SK-N-SH (cell line): ENCODE results near the gene OLR1. TPM values are rescaled to one million over a fixed set of nuclear protein-coding genes. Genes with fewer than 3 reads are reported as not detected.
"Not testable (repeated sequence)": the region's sequence is repeated elsewhere in the genome, so short reads cannot be mapped to it uniquely, and the experiment has no call there.

Source experiments
- CTCF ChIA-PET: fragments of 300-600, 350-600 bp; formaldehyde crosslinking; extraction: SDS; loops from one replicate; lab custom pipeline; 2021; lab: Yijun Ruan, JAX
- POLR2A ChIA-PET: fragments of 350-600 bp; sonication (Branson Sonifier 250); formaldehyde crosslinking; extraction: SDS; loops from one replicate; lab custom pipeline; 2020; ENCODE audit warnings: antibody characterized with exemption, inconsistent platforms; lab: Yijun Ruan, JAX
- DNase-seq: peaks from one replicate; pipeline ENCODE4 v3.0.0; 2012
- H2AFZ ChIP-seq: fragments of 200-600 bp; sonication (generic); 2 replicates; pipeline ENCODE4 v1.8.1; 2016; ENCODE audit warnings: antibody characterized with exemption, mild to moderate bottlenecking, low read depth
- H3F3A ChIP-seq: fragments of 200-600 bp; sonication (generic); replicated peaks from 2 replicates; pipeline ENCODE3; 2016; ENCODE audit warnings: antibody characterized with exemption, mild to moderate bottlenecking; ENCODE audit not compliant: insufficient read depth
- H3K27ac ChIP-seq, 2 experiments: fragments of 200-500 bp in 1 of 2; fragments of 200-600 bp in 1 of 2; sonication (Bioruptor generic) in 1 of 2; sonication (generic), shearing (Covaris generic) in 1 of 2; 2 replicates each; pipeline versions ENCODE4 v1.5.1 to v1.6.1; 2014 to 2016; ENCODE audit warnings: low read depth in 2 of 2, inconsistent platforms in 1 of 2, low read length in 1 of 2, mild to moderate bottlenecking in 1 of 2, mixed read lengths in 1 of 2
- H3K27me3 ChIP-seq: fragments of 200-600 bp; sonication (generic), shearing (Covaris generic); 2 replicates; pipeline ENCODE4 v1.6.1; 2016; ENCODE audit warnings: mixed run types; ENCODE audit not compliant: insufficient read depth
- H3K36me3 ChIP-seq, 2 experiments: fragments of 200-500 bp in 1 of 2; fragments of 200-600 bp in 1 of 2; sonication (Bioruptor generic) in 1 of 2; sonication (generic) in 1 of 2; replicated peaks in 1 of 2; 2 replicates each; pipeline versions ENCODE3 to v1.5.1; 2014 to 2016; ENCODE audit warnings: low read length in 1 of 2, mild to moderate bottlenecking in 1 of 2; ENCODE audit not compliant: insufficient read depth in 2 of 2, control insufficient read depth in 1 of 2
- H3K4me1 ChIP-seq, 2 experiments: fragments of 200-500 bp in 1 of 2; fragments of 200-600 bp in 1 of 2; sonication (Bioruptor generic) in 1 of 2; sonication (generic), shearing (Covaris generic) in 1 of 2; 2 replicates each; pipeline versions ENCODE4 v1.5.1 to v1.6.1; 2014 to 2016; ENCODE audit warnings: low read depth in 1 of 2, low read length in 1 of 2, mixed run types in 1 of 2; ENCODE audit not compliant: insufficient read depth in 2 of 2, control insufficient read depth in 1 of 2
- H3K4me2 ChIP-seq: fragments of 200-600 bp; sonication (generic), shearing (Covaris generic); 2 replicates; pipeline ENCODE4 v1.6.1; 2017; ENCODE audit warnings: mixed run types
- H3K4me3 ChIP-seq, 2 experiments: fragments of 200-500 bp in 1 of 2; fragments of 200-600 bp in 1 of 2; sonication (Bioruptor generic) in 1 of 2; sonication (generic), shearing (Covaris generic) in 1 of 2; 2 replicates each; pipeline versions ENCODE4 v1.5.1 to v1.8.1; 2014 to 2016; ENCODE audit warnings: low read depth in 2 of 2, inconsistent platforms in 1 of 2, low read length in 1 of 2, mild to moderate bottlenecking in 1 of 2, mixed read lengths in 1 of 2, moderate library complexity in 1 of 2
- H3K79me2 ChIP-seq: fragments of 200-600 bp; sonication (generic); 2 replicates; pipeline ENCODE4 v1.8.1; 2017; ENCODE audit warnings: mild to moderate bottlenecking; ENCODE audit not compliant: insufficient read depth
- H3K9ac ChIP-seq: fragments of 200-600 bp; sonication (generic); 2 replicates; pipeline ENCODE4 v1.6.1; 2017; ENCODE audit warnings: mixed run types
- H3K9me2 ChIP-seq: fragments of 200-600 bp; sonication (generic); 2 replicates; pipeline ENCODE4 v1.6.1; 2017; ENCODE audit warnings: mixed run types
- H3K9me3 ChIP-seq: fragments of 200-600 bp; sonication (generic); 2 replicates; pipeline ENCODE4 v1.6.1; 2017; ENCODE audit warnings: mixed run types, mild to moderate bottlenecking, moderate library complexity
- H4K20me1 ChIP-seq: fragments of 200-600 bp; sonication (generic); 2 replicates; pipeline ENCODE4 v1.6.1; 2017; ENCODE audit warnings: mild to moderate bottlenecking, mixed run types; ENCODE audit not compliant: insufficient read depth
- CHD2 ChIP-seq: fragments of 150-350 bp; IDR thresholded peaks from 2 replicates; pipeline ENCODE4 v1.6.1; 2018; ENCODE audit warnings: low read length; ENCODE audit not compliant: partially characterized antibody
- ELF1 ChIP-seq: IDR thresholded peaks from 2 replicates; pipeline ENCODE4 v1.4.0; 2012
- EP300 ChIP-seq, 2 experiments: IDR thresholded peaks; 2 replicates each; pipeline versions ENCODE4 v1.4.0 to v1.6.1; 2012; ENCODE audit warnings: borderline replicate concordance in 1 of 2, low read depth in 1 of 2, low read length in 1 of 2
- FOSL2 ChIP-seq: IDR thresholded peaks from 2 replicates; pipeline ENCODE4 v1.4.0; 2012; ENCODE audit warnings: low read depth, mild to moderate bottlenecking, moderate library complexity, borderline replicate concordance
- FOXJ3 ChIP-seq: sonication (generic); formaldehyde crosslinking; IDR thresholded peaks from 2 replicates; pipeline ENCODE4 v1.5.1; 2020; ENCODE audit warnings: mild to moderate bottlenecking, missing genetic modification reagents
- GABPA ChIP-seq: IDR thresholded peaks from 2 replicates; pipeline ENCODE4 v1.4.0; 2012; ENCODE audit warnings: low read depth, mild to moderate bottlenecking
- GATA2 ChIP-seq: sonication (generic); formaldehyde crosslinking; IDR thresholded peaks from 2 replicates; pipeline ENCODE4 v1.5.0; 2020; ENCODE audit warnings: mild to moderate bottlenecking, missing genetic modification reagents
- MXI1 ChIP-seq: IDR thresholded peaks from 2 replicates; pipeline ENCODE4 v1.6.1; 2012; ENCODE audit warnings: mild to moderate bottlenecking, low read depth, low read length, improper control_type of control experiment
- NRF1 ChIP-seq: IDR thresholded peaks from 2 replicates; pipeline ENCODE4 v1.6.1; 2012; ENCODE audit warnings: low read depth, mild to moderate bottlenecking, low read length
- PBX3 ChIP-seq: IDR thresholded peaks from 2 replicates; pipeline ENCODE4; 2012
- POLR2AphosphoS5 ChIP-seq: IDR thresholded peaks from 2 replicates; pipeline ENCODE4 v1.6.1; 2012; ENCODE audit warnings: low read depth, low read length
- RCOR1 ChIP-seq: fragments of 150-350 bp; IDR thresholded peaks from 2 replicates; pipeline ENCODE4 v1.6.1; 2017; ENCODE audit warnings: antibody characterized with exemption, low read length
- RFX5 ChIP-seq: IDR thresholded peaks from 2 replicates; pipeline ENCODE4 v1.6.1; 2012; ENCODE audit warnings: mild to moderate bottlenecking, improper control_type of control experiment, low read length
- RXRA ChIP-seq: IDR thresholded peaks from 2 replicates; pipeline ENCODE4 v1.4.0; 2012; ENCODE audit warnings: low read depth, mild to moderate bottlenecking, borderline replicate concordance
- USF2 ChIP-seq: fragments of 150-350 bp; IDR thresholded peaks from 2 replicates; pipeline ENCODE4 v1.6.1; 2017; ENCODE audit warnings: antibody characterized with exemption, low read length, low read depth, borderline replicate concordance
- YY1 ChIP-seq: IDR thresholded peaks from 2 replicates; pipeline ENCODE4 v1.4.0; 2012; ENCODE audit warnings: low read depth, mild to moderate bottlenecking
- WGBS: methylation state at CpG from one replicate; pipeline ENCODE4 v1.1.6; 2017; ENCODE audit warnings: low lambda C conversion rate; 5-methylcytosine and 5-hydroxymethylcytosine counted together
- polyA plus RNA-seq, 3 experiments: library from polyadenylated mRNA; depleted of rRNA; stranded (reverse); fragments of >200 nt; gene quantifications; 2 replicates each; pipeline ENCODE4 v1.2.3, GENCODE V29; 2012
- TF ChIP-seq, protein P1 (sequence below): fragments of 150-350 bp; IDR thresholded peaks from 2 replicates; pipeline ENCODE4 v1.6.1; 2016; ENCODE audit warnings: mild to moderate bottlenecking, low read depth, low read length
- TF ChIP-seq, protein P2 (sequence below): fragments of 200-600 bp; sonication (generic); IDR thresholded peaks from 2 replicates; pipeline ENCODE4 v1.6.1; 2017; ENCODE audit warnings: antibody characterized with exemption, mild to moderate bottlenecking, moderate library complexity
- TF ChIP-seq, protein P3 (sequence below): IDR thresholded peaks from 2 replicates; pipeline ENCODE4 v1.4.0; 2012; ENCODE audit warnings: low read depth, borderline replicate concordance

The OLR1 gene
- polyA plus RNA-seq, 1 of the 3 experiments (the other 2 are of a cell fraction), result not detected

GRCh38 chr12:10218021-10218420 lies 46.1 kb upstream of the OLR1 start (continued):
- no peak for TF ChIP-seq NRF1
- TF ChIP-seq MXI1, result no peak
- TF ChIP-seq GABPA, result no peak
- no peak for TF ChIP-seq ELF1

DNA sequence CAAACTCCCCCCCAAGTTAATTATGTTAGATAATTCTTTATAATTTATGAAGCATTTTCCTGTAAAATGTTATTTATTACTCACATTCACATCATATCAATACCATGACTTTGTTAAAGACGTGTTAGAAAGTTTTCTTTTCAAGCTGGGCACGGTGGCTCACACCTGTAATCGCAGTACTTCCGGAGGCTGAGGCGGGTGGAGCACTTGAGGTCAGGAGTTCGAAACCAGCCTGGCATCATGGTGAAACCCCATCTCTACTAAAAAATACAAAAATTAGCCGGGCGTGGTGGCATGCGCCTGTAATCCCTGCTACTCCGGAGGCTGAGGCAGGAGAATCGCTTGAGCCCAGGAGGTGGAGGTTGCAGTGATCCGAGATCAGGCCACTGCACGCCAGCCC lies 44.0 kb upstream of the OLR1 start:
- H3K27ac ChIP-seq, H3K9me3 ChIP-seq, H3K4me3 ChIP-seq, H4K20me1 ChIP-seq, H2AFZ ChIP-seq, H3K9ac ChIP-seq, CTCF ChIA-PET, H3K9me2 ChIP-seq, DNase-seq, H3K4me1 ChIP-seq, H3K4me2 ChIP-seq, H3K79me2 ChIP-seq, H3K27me3 ChIP-seq, H3F3A ChIP-seq, H3K36me3 ChIP-seq, POLR2A ChIA-PET: not testable (repeated sequence)
- 96% methylated on average over 13 of the region's 13 CpGs for WGBS

DNA sequence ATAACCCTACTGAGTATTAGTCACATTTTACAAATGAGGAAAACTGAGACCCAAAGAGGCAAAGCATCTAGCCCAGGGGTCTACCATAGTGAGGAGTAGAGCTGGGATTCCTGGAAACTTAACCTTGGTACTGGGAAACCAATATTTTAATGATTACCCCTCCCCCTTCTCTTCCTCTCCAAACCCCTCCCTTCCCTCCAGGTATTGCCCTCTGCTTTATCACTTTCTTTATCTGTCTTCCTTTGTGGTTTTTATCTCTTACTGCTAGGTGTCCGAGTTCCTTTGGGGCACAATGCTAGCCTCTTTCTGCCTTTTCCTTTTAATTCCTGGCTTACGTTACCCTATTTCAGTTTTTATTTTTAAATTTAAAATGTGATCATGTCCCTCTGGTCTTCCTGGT lies 43.5 kb upstream of the OLR1 start:
- Histone ChIP-seq H3K27me3 (no peaks in the 10 kb centered on the region), H3K36me3 (peaks cover 0 to under 1% of the 10 kb centered on the region in 2 experiments), H3K4me2 (no peak overlapping the region), H3K4me3 (no peak overlapping the region), H4K20me1 (peaks cover 7% of the 10 kb centered on the region; the same call in 1 of the 2 replicates), H3K27ac (no peak overlapping the region), H3K79me2 (no peaks in the 10 kb centered on the region), H3K9me2 (no peaks in the 10 kb centered on the region), H3F3A (peaks cover 3% of the 10 kb centered on the region), H2AFZ (no peak overlapping the region), H3K4me1 (no peaks in the 10 kb centered on the region; a peak in 1 of 4 replicates), H3K9me3 (no peaks in the 10 kb centered on the region), H3K9ac (no peak overlapping the region)
- ChIA-PET POLR2A (no interaction called here), CTCF (interaction anchor here (1.0 kb wide), 1 partner anchor 62 kb away, joined by 4 read pairs; no protein-coding TSS in a partner anchor)
- WGBS, result 87% methylated on average over 2 of the region's 2 CpGs
- no peak for DNase-seq
- TF ChIP-seq EP300 (IDR thresholded peaks at IDR 0.05; ENCODE audit: borderline replicate concordance in 1 of 2, low read depth in 1 of 2, low read length in 1 of 2) (no peak), POLR2AphosphoS5 (no peak), CHD2 (no peak), YY1 (no peak), ELF1 (no peak), RCOR1 (no peak), MXI1 (no peak), RFX5 (no peak), PBX3 (no peak), RXRA (no peak), FOXJ3 (CRISPR knock-in tag) (no peak), GATA2 (no peak), FOSL2 (no peak), USF2 (no peak)
- TF ChIP-seq, protein P1, sequence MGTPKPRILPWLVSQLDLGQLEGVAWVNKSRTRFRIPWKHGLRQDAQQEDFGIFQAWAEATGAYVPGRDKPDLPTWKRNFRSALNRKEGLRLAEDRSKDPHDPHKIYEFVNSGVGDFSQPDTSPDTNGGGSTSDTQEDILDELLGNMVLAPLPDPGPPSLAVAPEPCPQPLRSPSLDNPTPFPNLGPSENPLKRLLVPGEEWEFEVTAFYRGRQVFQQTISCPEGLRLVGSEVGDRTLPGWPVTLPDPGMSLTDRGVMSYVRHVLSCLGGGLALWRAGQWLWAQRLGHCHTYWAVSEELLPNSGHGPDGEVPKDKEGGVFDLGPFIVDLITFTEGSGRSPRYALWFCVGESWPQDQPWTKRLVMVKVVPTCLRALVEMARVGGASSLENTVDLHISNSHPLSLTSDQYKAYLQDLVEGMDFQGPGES, result no peak
- TF ChIP-seq, protein P2, sequence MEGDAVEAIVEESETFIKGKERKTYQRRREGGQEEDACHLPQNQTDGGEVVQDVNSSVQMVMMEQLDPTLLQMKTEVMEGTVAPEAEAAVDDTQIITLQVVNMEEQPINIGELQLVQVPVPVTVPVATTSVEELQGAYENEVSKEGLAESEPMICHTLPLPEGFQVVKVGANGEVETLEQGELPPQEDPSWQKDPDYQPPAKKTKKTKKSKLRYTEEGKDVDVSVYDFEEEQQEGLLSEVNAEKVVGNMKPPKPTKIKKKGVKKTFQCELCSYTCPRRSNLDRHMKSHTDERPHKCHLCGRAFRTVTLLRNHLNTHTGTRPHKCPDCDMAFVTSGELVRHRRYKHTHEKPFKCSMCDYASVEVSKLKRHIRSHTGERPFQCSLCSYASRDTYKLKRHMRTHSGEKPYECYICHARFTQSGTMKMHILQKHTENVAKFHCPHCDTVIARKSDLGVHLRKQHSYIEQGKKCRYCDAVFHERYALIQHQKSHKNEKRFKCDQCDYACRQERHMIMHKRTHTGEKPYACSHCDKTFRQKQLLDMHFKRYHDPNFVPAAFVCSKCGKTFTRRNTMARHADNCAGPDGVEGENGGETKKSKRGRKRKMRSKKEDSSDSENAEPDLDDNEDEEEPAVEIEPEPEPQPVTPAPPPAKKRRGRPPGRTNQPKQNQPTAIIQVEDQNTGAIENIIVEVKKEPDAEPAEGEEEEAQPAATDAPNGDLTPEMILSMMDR, result no peak
- TF ChIP-seq, protein P3, sequence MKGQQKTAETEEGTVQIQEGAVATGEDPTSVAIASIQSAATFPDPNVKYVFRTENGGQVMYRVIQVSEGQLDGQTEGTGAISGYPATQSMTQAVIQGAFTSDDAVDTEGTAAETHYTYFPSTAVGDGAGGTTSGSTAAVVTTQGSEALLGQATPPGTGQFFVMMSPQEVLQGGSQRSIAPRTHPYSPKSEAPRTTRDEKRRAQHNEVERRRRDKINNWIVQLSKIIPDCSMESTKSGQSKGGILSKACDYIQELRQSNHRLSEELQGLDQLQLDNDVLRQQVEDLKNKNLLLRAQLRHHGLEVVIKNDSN, result no peak
